Subcutaneous abdominal adipose tissue (tissue), 5 donors: Measurements from ENCODE around the gene CDK16.

Experiments
- H3K27ac ChIP-seq: one replicate; pipeline ENCODE4 v1.7.0; 2013; ENCODE audit warnings: low read depth, mild to moderate bottlenecking, inconsistent platforms, low read length, moderate library complexity
- H3K27me3 ChIP-seq, 5 donors: one replicate each; pipeline ENCODE4 v1.7.0; 2013; ENCODE audit warnings: low read length in 5 of 5, inconsistent platforms in 1 of 5; ENCODE audit not compliant: control insufficient read depth in 5 of 5, insufficient read depth in 4 of 5
- H3K36me3 ChIP-seq, 5 donors: one replicate each; pipeline ENCODE4 v1.7.0; 2013; ENCODE audit warnings: low read length in 5 of 5; ENCODE audit not compliant: control insufficient read depth in 5 of 5, insufficient read depth in 5 of 5
- H3K4me1 ChIP-seq, 5 donors: one replicate each; pipeline ENCODE4 v1.7.0; 2013; ENCODE audit warnings: low read length in 5 of 5, mild to moderate bottlenecking in 3 of 5, moderate library complexity in 1 of 5; ENCODE audit not compliant: control insufficient read depth in 5 of 5, insufficient read depth in 5 of 5
- H3K4me3 ChIP-seq, 5 donors: one replicate each; pipeline ENCODE4 v1.7.0; 2013; ENCODE audit warnings: low read length in 5 of 5, low read depth in 1 of 5
- H3K9ac ChIP-seq, 5 donors: one replicate each; pipeline ENCODE4 v1.7.0; 2013; ENCODE audit warnings: low read length in 5 of 5, mild to moderate bottlenecking in 4 of 5, moderate library complexity in 3 of 5
- H3K9me3 ChIP-seq, 5 donors: one replicate each; pipeline ENCODE4 v1.7.0; 2013; ENCODE audit warnings: low read length in 5 of 5; ENCODE audit not compliant: control insufficient read depth in 5 of 5
- donor health status: healthy.
- donor health status: healthy.
- donor health status: healthy.
- donor health status: healthy.
- donor health status: healthy.

CDK16 gene

GRCh38 chrX:47224266-47224895 lies 5.9 kb downstream of the CDK16 start:
- Histone ChIP-seq H3K9me3 (no peaks in the 10 kb centered on the region), H3K9ac (no peak overlapping the region), H3K36me3 (peaks cover 0 to 60% (median 53%) of the 10 kb centered on the region in 5 donors), H3K4me3 (no peak overlapping the region), H3K27ac (no peak overlapping the region), H3K4me1 (peaks cover 3 to 21% (median 16%) of the 10 kb centered on the region in 5 donors), H3K27me3 (peaks cover 0 to 19% (median 4%) of the 10 kb centered on the region in 5 donors)

GRCh38 chrX:47224896-47225290 lies 6.4 kb downstream of the CDK16 start:
- Histone ChIP-seq H3K9me3 (no peaks in the 10 kb centered on the region), H3K4me3 (no peak overlapping the region), H3K36me3 (peaks cover 0 to 62% (median 53%) of the 10 kb centered on the region in 5 donors), H3K9ac (no peak overlapping the region), H3K4me1 (peaks cover 2 to 16% (median 11%) of the 10 kb centered on the region in 5 donors), H3K27ac (no peak overlapping the region), H3K27me3 (peaks cover 0 to 19% (median 4%) of the 10 kb centered on the region in 5 donors)

- Histone ChIP-seq H3K36me3 (peaks cover 0 to 62% (median 53%) of the 10 kb centered on the region in 5 donors), H3K9ac (peak overlapping the region in 1 of 5 donors; percentile 4), H3K27me3 (peaks cover 0 to 23% (median 6%) of the 10 kb centered on the region in 5 donors), H3K9me3 (no peaks in the 10 kb centered on the region), H3K4me3 (no peak overlapping the region), H3K4me1 (peaks cover 0 to 6% (median 0%) of the 10 kb centered on the region in 5 donors), H3K27ac (no peak overlapping the region)
Observed at GRCh38 chrX:47226071-47226470, 7.6 kb downstream of the CDK16 start.

GRCh38 chrX:47226531-47227333 lies 8.3 kb downstream of the CDK16 start:
- Histone ChIP-seq H3K9ac (peak overlapping the region in 1 of 5 donors; percentile 4), H3K4me3 (no peak overlapping the region), H3K4me1 (peaks cover 0 to 2% (median 0%) of the 10 kb centered on the region in 5 donors), H3K36me3 (peaks cover 0 to 62% (median 53%) of the 10 kb centered on the region in 5 donors), H3K27me3 (peaks cover 0 to 20% (median 8%) of the 10 kb centered on the region in 5 donors), H3K27ac (no peak overlapping the region), H3K9me3 (no peaks in the 10 kb centered on the region)

GRCh38 chrX:47227334-47227583 lies 8.8 kb downstream of the CDK16 start:
- Histone ChIP-seq H3K9ac (no peak overlapping the region), H3K9me3 (no peaks in the 10 kb centered on the region), H3K4me1 (peaks cover 0 to 2% (median 0%) of the 10 kb centered on the region in 5 donors), H3K27me3 (peaks cover 0 to 20% (median 12%) of the 10 kb centered on the region in 5 donors), H3K4me3 (no peak overlapping the region), H3K36me3 (peaks cover 0 to 62% (median 53%) of the 10 kb centered on the region in 5 donors), H3K27ac (no peak overlapping the region)

GRCh38 chrX:47228550-47229270 lies 10.2 kb downstream of the CDK16 start:
- Histone ChIP-seq H3K9ac (no peak overlapping the region), H3K9me3 (no peaks in the 10 kb centered on the region), H3K4me3 (no peak overlapping the region), H3K27ac (no peak overlapping the region), H3K36me3 (peaks cover 0 to 55% (median 46%) of the 10 kb centered on the region in 5 donors), H3K27me3 (peaks cover 0 to 22% (median 13%) of the 10 kb centered on the region in 5 donors), H3K4me1 (peaks cover 0 to 10% (median 7%) of the 10 kb centered on the region in 5 donors)

- Histone ChIP-seq H3K9me3 (no peaks in the 10 kb centered on the region), H3K4me1 (peaks cover 3 to 10% (median 9%) of the 10 kb centered on the region in 5 donors), H3K9ac (no peak overlapping the region), H3K4me3 (no peak overlapping the region), H3K27ac (no peak overlapping the region), H3K36me3 (peaks cover 0 to 48% (median 39%) of the 10 kb centered on the region in 5 donors), H3K27me3 (peaks cover 0 to 20% (median 6%) of the 10 kb centered on the region in 5 donors)
Observed at GRCh38 chrX:47229427-47229826, 10.9 kb downstream of the CDK16 start.

- H3K9me3 ChIP-seq, result no peaks in the 10 kb centered on the region
- no peak overlapping the region for H3K27ac ChIP-seq
- H3K4me1 ChIP-seq, result peaks cover 3 to 11% (median 10%) of the 10 kb centered on the region in 5 donors
- no peak overlapping the region for H3K4me3 ChIP-seq
- peaks cover 0 to 39% (median 30%) of the 10 kb centered on the region in 5 donors for H3K36me3 ChIP-seq
- H3K9ac ChIP-seq, result no peak overlapping the region
- H3K27me3 ChIP-seq, result peaks cover 0 to 14% (median 4%) of the 10 kb centered on the region in 5 donors
Observed at GRCh38 chrX:47230136-47230868, 11.8 kb downstream of the CDK16 start.

GRCh38 chrX:47231167-47231566 lies 12.7 kb downstream of the CDK16 start:
- no peak overlapping the region for H3K9ac ChIP-seq
- peaks cover 3 to 13% (median 10%) of the 10 kb centered on the region in 5 donors for H3K4me1 ChIP-seq
- H3K36me3 ChIP-seq, result peaks cover 0 to 30% (median 22%) of the 10 kb centered on the region in 5 donors
- no peaks in the 10 kb centered on the region for H3K9me3 ChIP-seq
- H3K4me3 ChIP-seq, result no peak overlapping the region
- no peak overlapping the region for H3K27ac ChIP-seq
- H3K27me3 ChIP-seq, result peaks cover 0 to 13% (median 4%) of the 10 kb centered on the region in 5 donors
